HTERT RPE-1 (cell line): ENCODE measurements around the gene CDKN3.
"Not testable (repeated sequence)": the region's sequence is repeated elsewhere in the genome, so short reads cannot be mapped to it uniquely, and the experiment has no call there.

Experiments
- in situ Hi-C: fragments of 300-500 bp; cut with MboI; formaldehyde crosslinking; loops from 4 replicates; pipeline ENCODE4 v1.14.3; 2020; ENCODE audit warnings: low sequenced_read_pairs

The CDKN3 gene

DNA sequence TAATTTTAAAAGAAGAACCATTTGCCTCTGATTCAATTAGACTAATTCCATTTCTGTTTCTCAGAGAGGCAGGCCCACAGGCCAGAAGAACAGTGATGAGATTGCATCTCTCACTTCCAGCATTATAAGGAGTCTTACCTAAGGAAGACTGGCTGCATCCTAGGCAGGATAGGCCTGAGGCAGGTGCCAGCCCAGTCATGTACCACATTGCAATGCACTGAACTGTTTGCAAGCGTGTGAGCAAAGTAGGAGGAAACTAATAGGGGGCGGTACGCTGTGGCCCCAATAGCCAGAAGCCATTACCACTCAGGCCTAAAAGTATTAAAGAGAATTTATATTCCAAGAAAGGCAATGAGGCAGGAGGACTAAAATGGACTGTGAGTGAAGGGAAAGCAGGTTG, 56.4 kb downstream of the CDKN3 start:
- in situ Hi-C loops: no loop called here

DNA sequence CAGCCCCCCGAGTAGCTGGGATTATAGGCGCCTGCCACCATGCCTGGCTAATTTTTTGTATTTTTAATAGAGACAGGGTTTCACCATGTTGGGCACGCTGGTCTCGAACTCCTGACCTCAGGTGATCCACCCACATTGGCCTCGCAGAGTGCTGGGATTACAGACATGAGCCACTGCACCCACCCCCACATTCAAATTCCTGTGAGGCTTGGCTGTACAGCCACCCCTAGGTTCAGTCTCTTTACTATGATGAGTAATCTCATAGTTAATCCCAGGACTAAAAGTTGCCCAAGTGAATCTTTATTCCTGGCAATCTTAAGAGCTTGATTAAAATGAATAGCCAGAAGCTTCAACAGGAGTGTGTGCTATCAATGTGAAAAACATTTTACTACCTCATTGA, 57.2 kb downstream of the CDKN3 start:
- in situ Hi-C loops: not testable (repeated sequence)

DNA sequence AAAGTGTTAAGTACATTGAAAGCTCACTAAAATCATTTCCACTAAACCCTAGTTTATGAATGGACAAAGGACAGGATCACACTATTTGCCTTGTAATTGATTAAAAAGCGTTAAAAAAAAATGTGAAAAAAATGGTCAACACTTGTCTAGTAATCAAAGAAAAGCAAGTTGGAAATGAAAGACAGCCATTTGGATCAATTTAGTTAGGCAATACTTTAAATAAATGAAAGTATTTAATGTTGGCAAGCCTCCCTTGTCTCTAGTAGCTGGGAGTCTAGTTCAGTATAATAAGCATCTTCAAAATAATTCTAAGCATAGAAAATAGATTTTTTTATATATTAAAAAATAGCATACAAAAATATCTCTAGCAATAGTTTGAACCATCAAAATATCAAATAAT, 58.6 kb downstream of the CDKN3 start:
- in situ Hi-C loops: no loop called here

DNA sequence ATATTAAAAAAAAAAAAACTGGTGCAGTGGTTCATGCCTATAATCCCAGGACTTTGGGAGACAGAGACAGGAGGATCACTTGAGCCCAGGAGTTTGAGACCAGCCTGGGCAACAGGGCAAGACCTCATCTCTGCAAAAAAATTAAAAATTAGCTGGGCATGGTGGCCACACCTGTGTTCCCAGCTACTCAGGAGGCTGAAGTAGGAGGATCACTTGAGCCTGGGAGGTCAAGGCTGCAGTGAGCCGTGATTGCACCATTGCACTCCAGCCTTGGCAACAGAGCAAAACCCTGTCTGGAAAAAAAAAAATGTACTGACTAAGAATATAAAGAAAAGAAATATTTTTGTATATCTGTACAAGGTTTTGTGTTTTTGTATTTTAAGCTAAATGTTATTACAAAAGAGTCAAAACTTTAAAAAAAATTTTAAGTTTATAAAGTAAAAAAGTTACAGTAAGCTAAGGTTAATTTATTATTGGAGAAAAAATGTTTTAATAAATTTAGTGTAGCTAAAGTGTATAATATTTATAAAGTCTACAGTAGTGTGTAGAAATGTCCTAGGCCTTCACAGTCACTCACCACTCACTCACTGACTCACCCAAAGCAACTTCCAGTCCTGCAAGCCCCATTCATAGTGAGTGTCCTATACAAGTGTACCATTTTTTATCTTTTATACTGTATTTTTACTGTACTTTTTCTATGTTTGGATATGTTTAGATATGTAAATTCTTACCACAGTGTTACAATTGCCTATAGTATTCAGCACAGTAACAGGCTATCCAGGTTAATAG, 60.2 kb downstream of the CDKN3 start:
- in situ Hi-C loops: not testable (repeated sequence)

- in situ Hi-C loops: no loop called here
These were observed 60.8 kb downstream of the CDKN3 start for GRCh38 chr14:54457609-54457996.

GRCh38 chr14:54458536-54458935, 61.7 kb downstream of the CDKN3 start:
- in situ Hi-C loops: not testable (repeated sequence)

GRCh38 chr14:54459106-54459505, 62.3 kb downstream of the CDKN3 start:
- in situ Hi-C loops: no loop called here

DNA sequence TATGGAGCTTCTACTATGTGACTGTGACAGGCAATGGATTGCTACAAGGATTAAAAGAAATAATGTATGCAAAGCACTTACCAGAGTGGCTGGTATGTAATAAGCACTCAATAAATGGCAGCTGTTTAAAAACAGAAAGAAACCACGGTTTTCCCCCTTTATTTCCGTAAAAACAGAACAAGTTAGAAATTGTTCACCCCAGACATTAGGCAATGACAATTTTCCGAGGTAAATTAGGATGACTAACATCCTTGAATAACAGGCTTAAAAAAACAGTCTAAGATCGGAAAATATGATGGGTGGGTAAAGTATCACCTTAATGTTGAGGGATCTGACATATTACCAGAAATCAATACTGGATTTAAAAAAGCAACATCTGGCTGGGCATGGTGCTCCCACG, 65.2 kb downstream of the CDKN3 start:
- in situ Hi-C loops: no loop called here

DNA sequence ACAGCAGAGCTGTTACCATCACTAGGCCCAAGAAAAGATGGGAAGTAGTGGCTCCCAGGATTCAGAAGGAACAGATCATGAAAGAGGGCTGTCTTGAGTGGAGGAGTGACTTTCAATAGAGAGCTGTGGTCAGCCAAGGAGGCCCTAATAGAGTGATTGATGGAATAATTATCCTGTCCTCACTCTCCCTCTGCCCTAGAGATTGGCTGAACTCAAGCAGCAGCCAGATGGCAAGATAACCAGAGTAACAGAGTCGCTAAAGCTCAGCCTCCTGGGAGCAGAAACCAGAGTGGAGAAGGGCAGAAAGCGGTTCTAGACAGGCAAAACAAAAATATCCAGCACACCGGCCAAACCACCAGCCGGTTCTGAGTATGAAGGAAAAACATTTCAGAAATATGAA, 68.8 kb downstream of the CDKN3 start:
- in situ Hi-C loops: no loop called here

DNA sequence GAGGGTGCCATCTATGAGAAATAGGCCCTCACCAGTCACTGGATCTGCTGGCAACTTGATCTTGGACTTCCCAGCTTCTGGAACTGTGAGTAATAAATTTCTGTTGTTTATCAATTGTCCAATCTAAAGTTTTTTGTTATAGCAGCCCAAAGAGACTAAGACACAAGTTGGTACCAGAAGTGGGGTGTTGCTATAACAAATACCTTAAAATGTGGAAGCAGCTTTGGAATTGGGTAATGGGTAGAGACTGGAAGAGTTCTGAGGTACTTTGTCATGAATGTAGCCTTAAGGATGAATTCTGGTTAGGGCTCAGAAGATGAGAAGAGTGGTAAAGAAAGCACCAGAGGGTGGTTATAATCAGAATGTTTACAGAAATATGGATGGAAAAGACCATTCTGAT, 70.5 kb downstream of the CDKN3 start:
- in situ Hi-C loops: no loop called here
